SK-N-DZ (cell line): Measurements from ENCODE around the gene CHST9.
A peak's percentile ranks its signal among the peaks of the same experiment; 100 is the strongest.

Source experiments
- DNase-seq: peaks from one replicate; pipeline ENCODE4 v3.0.0-alpha.2; 2015; ENCODE audit warnings: low spot score

The CHST9 gene

DNA sequence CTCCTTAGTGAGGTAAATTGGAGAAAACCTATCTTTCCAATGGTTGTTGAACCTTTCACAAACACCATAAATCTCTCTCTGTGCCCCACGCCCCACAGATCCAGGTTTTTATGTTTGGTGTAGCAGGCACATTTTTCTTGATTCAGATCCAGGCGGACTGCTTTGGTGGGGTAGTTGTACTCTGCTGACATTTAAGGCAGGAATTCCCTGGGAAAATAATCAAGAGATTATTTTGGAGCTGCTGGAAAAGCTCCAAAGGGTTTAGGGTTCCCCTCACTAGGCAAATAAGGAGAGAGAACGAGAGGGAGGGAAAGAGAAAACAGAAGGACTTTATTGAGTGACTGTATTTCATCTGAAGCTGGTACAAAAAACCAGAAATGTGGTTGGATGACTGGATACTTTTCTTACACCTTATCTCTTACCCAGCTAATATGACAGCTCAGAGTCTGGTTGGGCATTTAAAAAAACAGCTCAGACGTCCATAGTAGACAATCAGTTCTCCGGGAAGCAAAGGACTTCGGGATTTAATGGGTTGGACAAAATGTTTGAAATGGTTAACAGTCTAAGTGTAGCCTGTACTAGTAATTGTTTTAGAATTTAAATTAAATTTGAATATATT lies 316.0 kb downstream of the CHST9 start:
- peak; percentile 26 for DNase-seq

DNA sequence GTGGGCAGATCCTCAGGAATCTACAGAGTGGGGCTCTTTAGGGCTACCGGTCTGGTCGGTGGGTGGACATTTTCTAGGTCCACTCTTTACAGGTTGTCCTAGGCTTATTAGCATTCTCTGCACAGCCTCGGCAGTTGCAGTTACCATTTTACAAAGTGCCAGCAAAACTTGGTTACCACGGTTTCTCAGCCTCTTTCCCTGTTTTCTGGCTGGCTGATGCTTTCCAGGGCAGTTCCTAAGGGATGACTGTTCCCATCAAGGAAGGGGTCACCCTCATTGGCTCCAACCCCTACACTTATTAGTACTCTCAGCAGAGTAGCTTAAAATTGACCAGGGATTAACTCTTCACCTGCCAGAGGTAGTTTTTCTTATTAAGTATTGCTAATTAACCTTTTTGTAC lies 317.6 kb downstream of the CHST9 start:
- no peak for DNase-seq

DNA sequence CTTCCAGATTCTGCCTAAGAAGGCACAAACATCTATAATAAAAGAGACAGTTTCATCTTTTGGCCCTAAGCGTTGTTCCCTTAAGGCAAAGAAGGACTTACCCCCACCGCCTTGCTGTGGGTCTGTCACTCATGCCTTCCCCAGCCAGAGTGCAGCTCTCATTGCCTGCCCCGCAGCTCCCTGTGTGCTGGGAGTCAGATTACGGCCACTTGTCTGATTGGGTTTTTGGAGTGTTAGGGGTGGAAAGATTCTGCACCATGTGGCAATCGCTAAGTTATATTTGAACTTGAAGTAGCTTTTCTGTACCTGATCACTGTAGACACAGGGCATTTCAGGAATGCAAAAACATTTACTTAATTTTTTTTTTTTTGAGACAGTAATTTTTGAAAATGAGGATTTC lies 319.6 kb downstream of the CHST9 start, which contains the start of gene AQP4:
Gene AQP4 (minus strand): TSS at position 151 of the 400 bp plus-strand sequence. CDS start 18 bp downstream, at position 133.
- no peak for DNase-seq

DNA sequence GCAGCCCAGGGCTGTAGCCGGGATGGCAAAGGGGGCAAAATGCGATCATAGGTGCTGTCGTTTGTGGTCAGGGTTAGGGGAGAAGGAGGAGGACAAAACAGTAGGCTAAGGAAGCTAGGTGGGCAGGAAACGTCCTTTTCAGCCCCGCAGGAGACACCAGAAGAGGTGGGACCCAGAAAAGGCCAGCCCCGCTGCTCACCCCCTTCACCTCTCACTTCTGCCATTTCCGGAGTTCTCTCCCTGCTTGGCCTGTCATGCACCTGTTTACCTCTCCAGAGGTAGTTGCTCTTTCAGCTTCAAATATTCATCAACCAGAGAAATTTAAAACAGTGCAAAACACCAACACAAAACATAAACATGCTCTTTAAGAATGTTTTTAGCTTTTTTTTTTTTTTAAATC lies 320.4 kb downstream of the CHST9 start:
- DNase-seq = no peak

DNA sequence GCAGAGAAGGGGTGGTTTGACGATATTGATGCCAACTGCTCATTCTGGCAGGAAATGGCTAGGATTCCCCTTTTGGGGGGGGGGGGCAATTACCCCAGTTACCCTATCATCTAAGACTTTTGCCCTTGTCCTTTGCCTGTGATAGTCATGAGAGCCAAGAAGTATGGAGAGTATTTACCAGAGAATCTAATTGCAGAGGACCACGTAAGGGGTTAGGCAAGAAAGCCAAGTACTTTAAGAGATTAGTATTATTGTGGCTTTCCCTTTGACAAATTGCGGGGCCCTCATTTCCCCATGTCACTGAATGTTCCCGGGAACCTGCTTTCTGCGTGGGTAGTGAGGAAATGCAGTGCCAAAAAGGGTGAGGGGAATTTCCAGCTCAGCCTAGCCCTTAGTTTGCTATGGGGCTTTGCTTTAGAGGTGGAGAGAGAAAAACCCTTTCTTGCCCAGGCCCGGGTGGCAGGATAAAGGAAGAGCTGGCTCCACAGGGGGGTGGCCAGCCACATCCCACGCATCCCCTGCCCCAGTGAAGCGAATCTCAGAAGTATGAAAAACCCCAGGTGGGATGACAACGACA lies 321.1 kb downstream of the CHST9 start:
- DNase-seq = no peak

DNA sequence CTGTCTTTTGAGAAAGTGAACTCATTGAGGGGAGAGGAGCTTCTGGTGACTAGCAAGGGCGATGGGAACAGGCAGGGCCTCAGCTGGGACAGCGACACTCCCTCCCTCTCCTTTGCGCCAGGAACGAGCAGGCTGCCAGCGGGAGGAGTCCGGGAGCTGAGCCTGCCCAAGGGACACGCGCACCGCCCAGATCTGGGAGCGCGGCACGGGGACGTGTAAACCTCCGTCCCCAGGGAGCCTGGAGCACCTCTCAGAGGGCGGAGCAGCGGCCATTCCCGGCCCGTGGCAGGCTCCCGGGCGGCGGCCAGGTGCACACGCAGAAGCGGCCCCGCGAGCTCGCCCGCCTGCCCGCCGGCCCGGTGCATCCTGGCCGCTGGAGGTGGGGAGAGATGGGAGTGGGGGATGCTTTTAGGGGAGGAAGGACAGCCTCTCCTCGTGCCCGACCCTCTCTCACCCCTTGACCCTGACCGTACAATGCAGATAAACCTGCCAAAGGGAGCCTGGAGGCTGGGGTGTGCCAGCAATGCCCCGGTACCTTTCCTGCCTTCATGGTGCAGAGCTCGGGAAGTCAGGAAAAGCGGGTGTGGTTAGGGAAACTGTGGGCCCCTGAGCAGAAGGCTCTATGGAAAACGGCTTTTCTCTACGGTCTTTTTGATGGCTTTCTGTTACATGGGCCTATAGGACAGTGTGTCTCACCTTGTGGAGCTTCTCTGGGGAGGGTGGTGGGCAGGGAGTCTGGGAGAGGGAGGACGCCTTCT lies 321.8 kb downstream of the CHST9 start:
- peak; percentile 66 for DNase-seq

DNA sequence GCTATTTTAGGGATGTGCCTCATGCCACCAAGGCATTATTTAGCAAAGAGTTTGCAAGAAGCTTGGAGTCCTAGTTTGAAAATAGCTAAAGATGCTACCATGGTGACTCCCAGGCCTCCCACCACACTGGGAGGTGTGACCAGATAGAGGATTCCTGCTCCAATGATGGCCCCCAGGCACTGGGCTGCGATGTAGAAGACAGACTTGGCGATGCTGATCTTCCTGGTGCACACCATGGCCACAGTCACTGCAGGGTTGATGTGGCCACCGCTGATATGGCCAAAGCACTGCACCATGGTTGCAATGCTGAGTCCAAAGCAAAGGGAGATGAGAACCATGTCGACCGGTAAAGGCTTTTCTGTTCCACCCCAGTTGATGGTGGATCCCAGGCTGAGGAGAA lies 323.0 kb downstream of the CHST9 start:
- no peak for DNase-seq
